A549 (cell line): ENCODE data around the gene IGSF9.

Experiments
- CHD2 ChIP-seq: fragments of 150-350 bp; IDR thresholded peaks from 2 replicates; pipeline ENCODE4 v1.6.1; 2014; ENCODE audit warnings: low read length; ENCODE audit not compliant: partially characterized antibody
- CHD4 ChIP-seq: fragments of 200-600 bp; sonication (generic); IDR thresholded peaks from 2 replicates; pipeline ENCODE4 v1.6.1; 2016; ENCODE audit warnings: antibody characterized with exemption, mild to moderate bottlenecking, borderline replicate concordance
- CTCF ChIP-seq: fragments of >200 bp; sonication (Bioruptor Twin); formaldehyde crosslinking; IDR thresholded peaks from 3 replicates; pipeline ENCODE4 v1.5.1; 2016
- EHMT2 ChIP-seq: fragments of 200-600 bp; sonication (generic); IDR thresholded peaks from 2 replicates; pipeline ENCODE4 v1.6.1; 2016; ENCODE audit warnings: antibody characterized with exemption, low read depth, mild to moderate bottlenecking, moderate library complexity
- POLR2A ChIP-seq: IDR thresholded peaks from 2 replicates; pipeline ENCODE4 v1.6.1; 2012; ENCODE audit warnings: mild to moderate bottlenecking, low read length
- RFX5 ChIP-seq: fragments of 450-650 bp; IDR thresholded peaks from 2 replicates; pipeline ENCODE4 v1.7.1; 2014; ENCODE audit warnings: antibody characterized with exemption, mild to moderate bottlenecking, moderate library complexity

GRCh38 chr1:159964144-159964543 is 18.7 kb upstream of the IGSF9 start:
- no peak for TF ChIP-seq EHMT2
- TF ChIP-seq RFX5 = no peak
- TF ChIP-seq CTCF = no peak
- no peak for TF ChIP-seq CHD4
- no peak for TF ChIP-seq CHD2
- no peak for TF ChIP-seq POLR2A
